HL-60/S4 treated with phorbol 12-myristate 13-acetate at 8.2 ng/mL for 4 days and 3 days (cell line): Measurements from ENCODE around the gene RAPGEF6.

Source experiments
- in situ Hi-C: fragments of 300-500 bp; cut with MboI; formaldehyde crosslinking; loops from 2 replicates; pipeline ENCODE4 v1.15.0; 2022; ENCODE audit warnings: low sequenced_read_pairs

RAPGEF6 gene

GRCh38 chr5:131542723-131543122, 92.3 kb downstream of the RAPGEF6 start:
- in situ Hi-C loops: no loop called here

GRCh38 chr5:131541762-131542161, 93.3 kb downstream of the RAPGEF6 start:
- in situ Hi-C loops: no loop called here

- in situ Hi-C loops: no loop called here
Measured at GRCh38 chr5:131541071-131541470, 94.0 kb downstream of the RAPGEF6 start.

- in situ Hi-C loops: no loop called here
Measured at GRCh38 chr5:131539251-131539650, 95.8 kb downstream of the RAPGEF6 start.

GRCh38 chr5:131538177-131538593, 96.8 kb downstream of the RAPGEF6 start:
- in situ Hi-C loops: no loop called here

- in situ Hi-C loops: no loop called here
Measured at GRCh38 chr5:131536850-131537448, 98.1 kb downstream of the RAPGEF6 start.

- in situ Hi-C loops: no loop called here
Measured at GRCh38 chr5:131536211-131536826, 98.7 kb downstream of the RAPGEF6 start.

GRCh38 chr5:131534974-131535373, 100.1 kb downstream of the RAPGEF6 start:
- in situ Hi-C loops: no loop called here

- in situ Hi-C loops: no loop called here
Measured at GRCh38 chr5:131533836-131534235, 101.2 kb downstream of the RAPGEF6 start.

- in situ Hi-C loops: no loop called here
Measured at GRCh38 chr5:131532031-131532640, 102.9 kb downstream of the RAPGEF6 start.

GRCh38 chr5:131530706-131531331, 104.2 kb downstream of the RAPGEF6 start:
- in situ Hi-C loops: no loop called here

GRCh38 chr5:131528682-131529081, 106.3 kb downstream of the RAPGEF6 start:
- in situ Hi-C loops: no loop called here

- in situ Hi-C loops: no loop called here
Measured at GRCh38 chr5:131525805-131526204, 109.2 kb downstream of the RAPGEF6 start.

- in situ Hi-C loops: no loop called here
Measured at GRCh38 chr5:131524431-131524830, 110.6 kb downstream of the RAPGEF6 start.

- in situ Hi-C loops: no loop called here
Measured at GRCh38 chr5:131523500-131524185, 111.4 kb downstream of the RAPGEF6 start.

- in situ Hi-C loops: no loop called here
Measured at GRCh38 chr5:131521252-131521651, 113.8 kb downstream of the RAPGEF6 start.

GRCh38 chr5:131515348-131515747, 119.7 kb downstream of the RAPGEF6 start:
- in situ Hi-C loops: no loop called here

- in situ Hi-C loops: no loop called here
Measured at GRCh38 chr5:131514316-131515283, 120.4 kb downstream of the RAPGEF6 start.

GRCh38 chr5:131513780-131514179, 121.2 kb downstream of the RAPGEF6 start:
- in situ Hi-C loops: no loop called here

GRCh38 chr5:131511934-131512333, 123.1 kb downstream of the RAPGEF6 start:
- in situ Hi-C loops: no loop called here
